ENCODE data around the gene PLCB1.

Gene PLCB1

DNA sequence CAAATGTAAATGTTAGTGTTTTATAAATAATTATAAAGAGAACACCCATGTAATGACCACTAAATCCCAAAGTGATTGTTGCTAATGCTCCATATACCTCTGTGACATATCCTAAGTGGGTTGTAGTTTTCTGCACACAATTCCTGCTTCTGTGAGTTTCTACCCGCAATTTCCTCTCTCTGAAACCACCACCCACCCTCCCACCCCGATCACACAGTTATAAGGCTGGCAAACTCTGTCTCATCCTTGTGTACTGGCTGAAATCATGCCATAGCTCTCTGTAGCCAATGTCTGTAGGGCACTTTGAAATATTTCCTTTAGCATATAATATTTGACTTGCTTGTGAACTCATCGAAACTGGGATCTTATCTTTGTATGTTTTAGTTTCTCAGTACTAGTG is 236.6 kb downstream of the PLCB1 start:
- ATAC-seq (ENCODE audit: insufficient read depth, low read depth) (peak; percentile 93), DNase-seq (peak; percentile 46)
- H4K20me1 ChIP-seq (ENCODE audit: insufficient read depth, low read length) = peaks cover 7% of the 10 kb centered on the region; the same call in 1 of the 2 replicates
- H3K9ac ChIP-seq (ENCODE audit: low read depth, low read length) = peak overlapping the region; percentile 3; the same call in 1 of the 2 replicates
- H3K27ac ChIP-seq (ENCODE audit: low read length) = peak overlapping the region; percentile 68
- 0 out of 4 replicates have a peak overlapping the region, but pooled peaks of 1 of the 2 experiments have one; percentile 20 for H3K4me3 ChIP-seq (ENCODE audit: low read depth in 1 of 2, low read length in 2 of 2)
- peaks cover 44% of the 10 kb centered on the region for H3K4me1 ChIP-seq (ENCODE audit: insufficient read depth, low read length)
- no peaks in the 10 kb centered on the region for H3K9me3 ChIP-seq (ENCODE audit: insufficient read depth, low read length, severe bottlenecking)
- peak overlapping the region; percentile 47 for H3K4me2 ChIP-seq (ENCODE audit: insufficient read depth, low read length)
- H3K79me2 ChIP-seq (ENCODE audit: insufficient read depth, low read length) = peaks cover 43% of the 10 kb centered on the region
- no peak for TF ChIP-seq EZH2 (IDR thresholded peaks at IDR 0.05; ENCODE audit: borderline replicate concordance, low read depth, low read length, severe bottlenecking)
- TF ChIP-seq, protein P1, sequence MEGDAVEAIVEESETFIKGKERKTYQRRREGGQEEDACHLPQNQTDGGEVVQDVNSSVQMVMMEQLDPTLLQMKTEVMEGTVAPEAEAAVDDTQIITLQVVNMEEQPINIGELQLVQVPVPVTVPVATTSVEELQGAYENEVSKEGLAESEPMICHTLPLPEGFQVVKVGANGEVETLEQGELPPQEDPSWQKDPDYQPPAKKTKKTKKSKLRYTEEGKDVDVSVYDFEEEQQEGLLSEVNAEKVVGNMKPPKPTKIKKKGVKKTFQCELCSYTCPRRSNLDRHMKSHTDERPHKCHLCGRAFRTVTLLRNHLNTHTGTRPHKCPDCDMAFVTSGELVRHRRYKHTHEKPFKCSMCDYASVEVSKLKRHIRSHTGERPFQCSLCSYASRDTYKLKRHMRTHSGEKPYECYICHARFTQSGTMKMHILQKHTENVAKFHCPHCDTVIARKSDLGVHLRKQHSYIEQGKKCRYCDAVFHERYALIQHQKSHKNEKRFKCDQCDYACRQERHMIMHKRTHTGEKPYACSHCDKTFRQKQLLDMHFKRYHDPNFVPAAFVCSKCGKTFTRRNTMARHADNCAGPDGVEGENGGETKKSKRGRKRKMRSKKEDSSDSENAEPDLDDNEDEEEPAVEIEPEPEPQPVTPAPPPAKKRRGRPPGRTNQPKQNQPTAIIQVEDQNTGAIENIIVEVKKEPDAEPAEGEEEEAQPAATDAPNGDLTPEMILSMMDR (IDR thresholded peaks at IDR 0.05; ENCODE audit: borderline replicate concordance, extremely low read depth, low read length, poor library complexity, severe bottlenecking) = no peak
- no peaks in the 10 kb centered on the region for H3K36me3 ChIP-seq (ENCODE audit: insufficient read depth, low read length)
- no peaks in the 10 kb centered on the region for H3K27me3 ChIP-seq (ENCODE audit: insufficient read depth, low read length, poor library complexity)
- H2AFZ ChIP-seq (ENCODE audit: low read depth, low read length) = no peak overlapping the region

GRCh38 chr20:8369311-8369710 is 237.2 kb downstream of the PLCB1 start:
- H3K79me2 ChIP-seq (ENCODE audit: insufficient read depth, low read length) = peaks cover 45% of the 10 kb centered on the region
- peaks cover 44% of the 10 kb centered on the region for H3K4me1 ChIP-seq (ENCODE audit: insufficient read depth, low read length)
- H3K9me3 ChIP-seq (ENCODE audit: insufficient read depth, low read length, severe bottlenecking) = no peaks in the 10 kb centered on the region
- no peaks in the 10 kb centered on the region for H3K36me3 ChIP-seq (ENCODE audit: insufficient read depth, low read length)
- H2AFZ ChIP-seq (ENCODE audit: low read depth, low read length) = no peak overlapping the region
- H3K4me3 ChIP-seq (ENCODE audit: low read depth in 1 of 2, low read length in 2 of 2) = peak overlapping the region in 1 of 2 experiments; percentile 20; a peak in 1 of 4 replicates
- DNase-seq (no peak), ATAC-seq (ENCODE audit: insufficient read depth, low read depth) (no peak)
- H3K9ac ChIP-seq (ENCODE audit: low read depth, low read length) = peak overlapping the region; percentile 3; the same call in 1 of the 2 replicates
- H3K4me2 ChIP-seq (ENCODE audit: insufficient read depth, low read length) = peak overlapping the region; percentile 47
- no peak for TF ChIP-seq EZH2 (IDR thresholded peaks at IDR 0.05; ENCODE audit: borderline replicate concordance, low read depth, low read length, severe bottlenecking)
- TF ChIP-seq, protein P1 (IDR thresholded peaks at IDR 0.05; ENCODE audit: borderline replicate concordance, extremely low read depth, low read length, poor library complexity, severe bottlenecking) = no peak
- H3K27me3 ChIP-seq (ENCODE audit: insufficient read depth, low read length, poor library complexity) = no peaks in the 10 kb centered on the region
- peak overlapping the region; percentile 68 for H3K27ac ChIP-seq (ENCODE audit: low read length)
- peaks cover 7% of the 10 kb centered on the region; the same call in 1 of the 2 replicates for H4K20me1 ChIP-seq (ENCODE audit: insufficient read depth, low read length)

DNA sequence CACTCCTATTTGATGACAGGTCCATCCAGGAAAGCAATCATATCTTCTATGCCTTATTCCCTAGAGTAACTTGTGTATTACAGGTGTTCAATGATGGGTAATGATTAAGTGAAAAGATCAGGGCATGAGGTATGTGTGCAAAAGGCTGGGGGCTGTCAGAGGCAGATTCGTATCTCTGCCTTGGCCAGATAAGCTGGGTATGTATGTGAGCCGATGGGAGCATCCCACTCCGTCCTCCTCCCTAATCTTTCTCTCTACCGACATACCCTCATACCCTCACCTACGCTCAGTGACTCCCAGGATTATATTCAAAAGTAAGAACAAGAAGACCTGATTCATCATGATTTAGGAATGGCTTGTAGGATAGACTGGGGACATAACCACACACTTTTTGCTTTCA is 238.7 kb downstream of the PLCB1 start:
- Histone ChIP-seq H3K9me3 (ENCODE audit: insufficient read depth, low read length, severe bottlenecking) (no peaks in the 10 kb centered on the region), H2AFZ (ENCODE audit: low read depth, low read length) (no peak overlapping the region), H3K27me3 (ENCODE audit: insufficient read depth, low read length, poor library complexity) (no peaks in the 10 kb centered on the region), H3K4me1 (ENCODE audit: insufficient read depth, low read length) (peaks cover 44% of the 10 kb centered on the region), H3K9ac (ENCODE audit: low read depth, low read length) (no peak overlapping the region), H3K4me2 (ENCODE audit: insufficient read depth, low read length) (no peak overlapping the region), H3K36me3 (ENCODE audit: insufficient read depth, low read length) (0 out of 2 replicates have a peak, but pooled peaks cover 4% of the 10 kb centered on the region), H3K4me3 (ENCODE audit: low read depth in 1 of 2, low read length in 2 of 2) (no peak overlapping the region), H4K20me1 (ENCODE audit: insufficient read depth, low read length) (peaks cover 7% of the 10 kb centered on the region; the same call in 1 of the 2 replicates), H3K79me2 (ENCODE audit: insufficient read depth, low read length) (peaks cover 39% of the 10 kb centered on the region), H3K27ac (ENCODE audit: low read length) (no peak overlapping the region)
- no peak for DNase-seq
- TF ChIP-seq, protein P1 (IDR thresholded peaks at IDR 0.05; ENCODE audit: borderline replicate concordance, extremely low read depth, low read length, poor library complexity, severe bottlenecking) = no peak
- TF ChIP-seq EZH2 (IDR thresholded peaks at IDR 0.05; ENCODE audit: borderline replicate concordance, low read depth, low read length, severe bottlenecking) = no peak
- ATAC-seq (ENCODE audit: insufficient read depth, low read depth) = no peak
